GM12878 (cell line): Measurements from ENCODE around the gene BCAR3. TPM values are rescaled to one million over a fixed set of nuclear protein-coding genes. Genes with fewer than 3 reads are reported as not detected.

Source experiments
- CEBPB ChIP-seq, 2 experiments: fragments of 150-350 bp in 1 of 2; IDR thresholded peaks; 2 replicates each; pipeline ENCODE4 v1.6.1; 2012 to 2014; ENCODE audit warnings: low read depth in 2 of 2, low read length in 2 of 2, borderline replicate concordance in 1 of 2, inconsistent platforms in 1 of 2
- CEBPZ ChIP-seq: fragments of 150-350 bp; IDR thresholded peaks from 2 replicates; pipeline ENCODE4 v1.6.1; 2016; ENCODE audit warnings: low read depth, low read length
- CHD4 ChIP-seq: fragments of 200-600 bp; sonication (generic); IDR thresholded peaks from 2 replicates; pipeline ENCODE4 v1.6.1; 2016; ENCODE audit warnings: mild to moderate bottlenecking
- ELK1 ChIP-seq: IDR thresholded peaks from 2 replicates; pipeline ENCODE4 v1.6.1; 2012; ENCODE audit warnings: low read depth, low read length, improper control_type of control experiment
- FOS ChIP-seq: IDR thresholded peaks from 3 replicates; pipeline ENCODE4 v1.6.1; 2011; ENCODE audit warnings: borderline replicate concordance; ENCODE audit not compliant: insufficient read length; ENCODE audit errors: extremely low read depth
- HSF1 ChIP-seq: fragments of 150-350 bp; IDR thresholded peaks from 2 replicates; pipeline ENCODE4 v1.6.1; 2014; ENCODE audit warnings: mild to moderate bottlenecking, low read depth, low read length
- MEF2A ChIP-seq: IDR thresholded peaks from 2 replicates; pipeline ENCODE4 v1.6.1; 2011; ENCODE audit warnings: low read depth, mild to moderate bottlenecking, low read length, moderate library complexity; ENCODE audit not compliant: insufficient read depth
- MYB ChIP-seq: fragments of 150-350 bp; IDR thresholded peaks from 2 replicates; pipeline ENCODE4 v1.6.1; 2014; ENCODE audit warnings: mild to moderate bottlenecking, low read depth, low read length, borderline replicate concordance
- NFIC ChIP-seq: IDR thresholded peaks from 2 replicates; pipeline ENCODE4 v1.6.1; 2012; ENCODE audit warnings: low read depth, mild to moderate bottlenecking, inconsistent platforms, low read length, moderate library complexity
- RB1 ChIP-seq: fragments of 450-650 bp; formaldehyde crosslinking; IDR thresholded peaks from 2 replicates; pipeline ENCODE4 v1.6.1; 2017; ENCODE audit warnings: mild to moderate bottlenecking, borderline replicate concordance
- SKIL ChIP-seq: fragments of 450-650 bp; IDR thresholded peaks from 2 replicates; pipeline ENCODE4 v1.6.1; 2017; ENCODE audit warnings: mild to moderate bottlenecking, low read depth, inconsistent platforms; ENCODE audit not compliant: poor library complexity, severe bottlenecking
- USF2 ChIP-seq: IDR thresholded peaks from 2 replicates; pipeline ENCODE4 v1.6.1; 2011; ENCODE audit warnings: low read depth, low read length, improper control_type of control experiment, borderline replicate concordance
- ZNF687 ChIP-seq: fragments of 450-650 bp; IDR thresholded peaks from 2 replicates; pipeline ENCODE4 v1.6.1; 2017; ENCODE audit warnings: mild to moderate bottlenecking, moderate library complexity
- polyA plus RNA-seq, 11 experiments: library from polyadenylated mRNA; depleted of rRNA in 4 of 11; unstranded in 6 of 11; stranded (reverse) in 5 of 11; fragments of >200 nt; fragmentation: Nextera tagmentation in 4 of 11; fragmentation: Illumina TruSeq in 1 of 11; extraction: Ambion mirVana in 4 of 11; extraction: Trizol in 1 of 11; gene quantifications; 1 replicate in 1 of 11; 2 replicates in 10 of 11; pipeline versions ENCODE4 v1.2.1 to v1.2.3, GENCODE V29; 2011 to 2016; ENCODE audit warnings: inconsistent platforms in 2 of 11, missing spikeins in 2 of 11, low read depth in 1 of 11
- total RNA-seq, 4 experiments: library from RNA; depleted of rRNA in 3 of 4; stranded (reverse); fragments of >200 nt in 3 of 4; fragmentation: Illumina TruSeq in 1 of 4; extraction: Trizol in 1 of 4; gene quantifications; 2 replicates each; pipeline versions ENCODE4 v1.2.1 to v1.2.3, GENCODE V29; 2013 to 2021

Gene BCAR3
- total and polyA plus RNA-seq, 10 of the 15 experiments (the other 5 are each of a cell fraction or from before 2014, with no cell fraction given), result 1.3 to 6.6 (median 1.8) TPM

GRCh38 chr1:93591676-93592550 is 89.7 kb downstream of the BCAR3 start (continued):
- TF ChIP-seq ELK1, result peak; percentile 35; the same call in 1 of the 2 replicates
- TF ChIP-seq MYB, result no peak
- no peak for TF ChIP-seq USF2
- no peak for TF ChIP-seq RB1
- 0 out of 2 replicates have a peak, but pooled peaks have one; percentile 60 for TF ChIP-seq MEF2A
- no peak for TF ChIP-seq CEBPB (IDR thresholded peaks at IDR 0.05; ENCODE audit: borderline replicate concordance in 1 of 2, low read depth in 2 of 2, low read length in 2 of 2)
- no peak for TF ChIP-seq CHD4
- TF ChIP-seq FOS, result no peak
- TF ChIP-seq SKIL, result peak; percentile 28
- TF ChIP-seq CEBPZ, result no peak
- no peak for TF ChIP-seq ZNF687
- TF ChIP-seq HSF1, result no peak
- peak; percentile 72; the same call in 1 of the 2 replicates for TF ChIP-seq NFIC
